ENCODE data around the gene OCA2. TPM values are rescaled to one million over a fixed set of nuclear protein-coding genes. Genes with fewer than 3 reads are reported as not detected.
"Not testable (repeated sequence)": the region's sequence is repeated elsewhere in the genome, so short reads cannot be mapped to it uniquely, and the experiment has no call there.

OCA2 gene
- total and polyA plus RNA-seq, 2 experiments from 2014 or later: not detected

DNA sequence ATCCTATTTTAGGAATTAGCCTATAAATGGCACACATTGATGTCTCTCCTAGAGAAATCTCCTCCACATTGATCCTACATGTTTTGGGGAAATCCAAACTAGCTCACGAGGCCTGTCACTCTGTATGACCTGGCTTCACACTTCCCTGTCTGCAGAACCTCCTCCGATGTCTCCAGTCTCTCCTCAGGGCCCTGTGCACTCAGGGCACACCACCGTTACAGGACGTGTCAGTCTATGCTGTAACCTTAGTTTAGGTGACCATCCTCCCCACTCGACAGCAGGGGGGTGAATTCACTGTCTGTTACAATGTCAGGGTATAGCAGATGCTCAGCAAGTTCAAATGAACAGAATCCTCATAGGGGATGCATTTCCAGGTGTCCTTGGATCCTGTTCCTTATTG is 249.1 kb downstream of the OCA2 start:
- H3K4me3 ChIP-seq: no peak overlapping the region
- H3K4me2 ChIP-seq (ENCODE audit: unreplicated experiment): no peak overlapping the region
- DNase-seq: no peak
- no peak overlapping the region for H2AFZ ChIP-seq
- H3K9ac ChIP-seq: no peak overlapping the region
- TF ChIP-seq EZH2 (IDR thresholded peaks at IDR 0.05; ENCODE audit: insufficient read depth, poor library complexity, severe bottlenecking) (no peak), EZH2phosphoT487 (IDR thresholded peaks at IDR 0.05; ENCODE audit: insufficient read depth, low read depth) (no peak)
- H4K20me1 ChIP-seq (ENCODE audit: insufficient read depth): no peaks in the 10 kb centered on the region
- no peaks in the 10 kb centered on the region for H3K9me3 ChIP-seq (ENCODE audit: low read depth)
- in situ Hi-C loops (cut with MboI): no loop called here
- peaks cover under 1% of the 10 kb centered on the region; the same call in 1 of the 2 replicates for H3K4me1 ChIP-seq (ENCODE audit: insufficient read depth)
- H3K36me3 ChIP-seq (ENCODE audit: low read depth): no peaks in the 10 kb centered on the region
- no peaks in the 10 kb centered on the region for H3F3A ChIP-seq (ENCODE audit: insufficient read depth)
- no peaks in the 10 kb centered on the region for H3K27me3 ChIP-seq (replicated peaks; ENCODE audit: insufficient read depth)
- 82 to 89% methylated on average over 5 of the region's 5 CpGs for WGBS, 2 experiments (ENCODE audit: low coverage in 1 of 2, low lambda C conversion rate in 2 of 2, missing lambda C conversion rate in 2 of 2)
- H3K79me2 ChIP-seq (ENCODE audit: insufficient read depth): no peaks in the 10 kb centered on the region
- no peak overlapping the region for H3K27ac ChIP-seq
- H3K9me2 ChIP-seq (ENCODE audit: insufficient read depth): no peaks in the 10 kb centered on the region

GRCh38 chr15:27848936-27849335 is 250.2 kb downstream of the OCA2 start:
- H3K4me2 ChIP-seq (ENCODE audit: unreplicated experiment); H3K27me3 ChIP-seq (replicated peaks; ENCODE audit: insufficient read depth); H3K9me2 ChIP-seq (ENCODE audit: insufficient read depth); H3K9me3 ChIP-seq (ENCODE audit: low read depth); H2AFZ ChIP-seq; H4K20me1 ChIP-seq (ENCODE audit: insufficient read depth); H3K79me2 ChIP-seq (ENCODE audit: insufficient read depth); H3K9ac ChIP-seq; DNase-seq; H3K27ac ChIP-seq; H3F3A ChIP-seq (ENCODE audit: insufficient read depth); in situ Hi-C loops (cut with MboI); H3K36me3 ChIP-seq (ENCODE audit: low read depth); H3K4me3 ChIP-seq: not testable (repeated sequence)
- H3K4me1 ChIP-seq (ENCODE audit: insufficient read depth): peaks cover 12% of the 10 kb centered on the region
- WGBS, 2 experiments (ENCODE audit: low coverage in 1 of 2, low lambda C conversion rate in 2 of 2, missing lambda C conversion rate in 2 of 2): 63 to 66% methylated on average over 4 to 5 of the region's 5 CpGs

DNA sequence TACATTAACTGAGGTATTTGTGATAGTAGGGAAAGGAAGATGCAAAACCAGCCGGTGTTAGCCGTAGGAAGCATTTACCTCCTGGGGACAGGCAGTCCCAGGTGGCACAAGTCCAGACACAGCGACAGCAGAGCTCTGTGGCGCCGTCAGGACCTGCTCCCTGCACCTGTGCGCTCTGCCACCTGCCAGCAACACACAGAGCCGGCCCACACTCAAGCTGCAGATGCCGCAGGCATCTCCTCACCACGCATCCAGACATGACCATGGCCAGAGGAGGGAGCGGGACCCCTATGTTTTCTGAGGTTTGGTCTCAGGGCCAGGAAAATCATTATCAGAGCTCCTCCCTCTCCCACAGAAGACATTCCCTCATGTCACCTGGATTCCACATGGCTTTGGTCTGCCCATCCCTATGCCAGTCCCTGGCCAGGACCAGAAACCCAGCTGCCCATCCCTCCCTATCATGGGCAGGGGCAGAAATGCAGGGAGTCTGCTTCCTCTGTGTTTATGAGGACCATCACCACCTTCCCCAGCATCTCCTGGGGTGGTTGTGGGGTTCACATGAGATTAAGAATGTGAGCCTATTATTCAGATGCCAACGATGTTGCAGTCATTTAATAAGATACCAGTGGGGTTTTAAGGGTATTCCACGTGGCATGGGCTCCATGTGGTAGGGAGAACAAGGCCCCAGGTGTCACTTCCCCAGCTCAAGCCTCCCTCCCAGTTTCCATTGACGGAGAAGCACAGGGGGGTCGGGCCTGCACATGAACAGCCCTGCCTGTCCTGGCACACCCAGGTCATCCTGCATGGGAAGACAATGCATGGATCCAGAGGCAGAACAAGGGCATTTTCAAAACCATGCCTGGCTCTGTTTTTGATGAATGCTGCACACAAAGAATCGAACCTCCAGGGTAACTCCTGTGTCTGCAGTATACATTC is 251.1 kb downstream of the OCA2 start:
- TF ChIP-seq EZH2 (IDR thresholded peaks at IDR 0.05; ENCODE audit: insufficient read depth, poor library complexity, severe bottlenecking): no peak
- no peak for TF ChIP-seq EZH2phosphoT487 (IDR thresholded peaks at IDR 0.05; ENCODE audit: insufficient read depth, low read depth)
- Histone ChIP-seq H3K27ac (no peak overlapping the region), H3K4me3 (no peak overlapping the region), H3K4me2 (ENCODE audit: unreplicated experiment) (no peak overlapping the region), H3K9me3 (ENCODE audit: low read depth) (no peaks in the 10 kb centered on the region), H3K79me2 (ENCODE audit: insufficient read depth) (no peaks in the 10 kb centered on the region), H3K9me2 (ENCODE audit: insufficient read depth) (no peaks in the 10 kb centered on the region), H3K4me1 (ENCODE audit: insufficient read depth) (peaks cover 16% of the 10 kb centered on the region), H3K9ac (no peak overlapping the region), H4K20me1 (ENCODE audit: insufficient read depth) (no peaks in the 10 kb centered on the region), H3K27me3 (replicated peaks; ENCODE audit: insufficient read depth) (no peaks in the 10 kb centered on the region), H3F3A (ENCODE audit: insufficient read depth) (0 out of 2 replicates have a peak, but pooled peaks cover 7% of the 10 kb centered on the region), H3K36me3 (ENCODE audit: low read depth) (no peaks in the 10 kb centered on the region), H2AFZ (no peak overlapping the region)
- in situ Hi-C loops (cut with MboI): no loop called here
- DNase-seq: no peak
- WGBS, 2 experiments (ENCODE audit: low coverage in 1 of 2, low lambda C conversion rate in 2 of 2, missing lambda C conversion rate in 2 of 2): 78 to 82% methylated on average over 15 of the region's 15 CpGs

DNA sequence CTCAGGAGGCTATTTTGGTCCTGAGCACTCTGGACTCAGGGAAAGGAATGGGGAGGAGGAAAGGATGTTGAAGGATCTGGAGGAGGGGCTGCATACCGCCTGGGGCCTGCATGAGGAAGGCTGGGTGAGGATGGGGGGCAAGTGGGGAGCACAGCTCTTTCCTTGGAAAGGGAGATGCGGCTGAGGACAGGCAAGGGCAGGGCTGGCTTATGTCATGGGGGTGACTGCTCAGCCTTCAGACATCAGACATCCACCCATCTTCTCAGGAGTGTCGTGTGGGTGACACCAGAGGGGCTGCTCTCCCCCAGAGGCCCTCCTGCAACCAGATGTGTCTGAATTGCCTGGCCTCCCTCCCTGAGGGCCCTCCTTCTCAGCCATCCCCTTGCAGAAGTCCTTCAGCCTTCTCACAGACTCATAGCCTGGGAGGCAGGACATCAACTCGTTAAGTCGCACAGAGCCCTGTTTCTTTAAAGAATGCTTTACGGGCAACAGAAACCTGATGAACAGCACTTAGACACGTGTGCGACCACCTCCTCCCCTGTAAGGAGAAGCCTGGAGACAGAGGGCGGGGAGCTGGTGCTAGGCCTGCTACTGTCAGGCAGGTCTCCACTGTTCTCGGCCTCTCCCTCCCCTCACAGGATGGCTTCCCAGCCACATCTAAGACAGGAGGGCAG is 252.3 kb downstream of the OCA2 start:
- 91% methylated on average over 10 of the region's 10 CpGs for WGBS, 2 experiments (ENCODE audit: low coverage in 1 of 2, low lambda C conversion rate in 2 of 2, missing lambda C conversion rate in 2 of 2)
- DNase-seq: no peak
- Histone ChIP-seq H3K4me1 (ENCODE audit: insufficient read depth) (peaks cover 16% of the 10 kb centered on the region), H3K9ac (no peak overlapping the region), H3K9me2 (ENCODE audit: insufficient read depth) (no peaks in the 10 kb centered on the region), H4K20me1 (ENCODE audit: insufficient read depth) (no peaks in the 10 kb centered on the region), H3F3A (ENCODE audit: insufficient read depth) (0 out of 2 replicates have a peak, but pooled peaks cover 17% of the 10 kb centered on the region), H3K4me3 (no peak overlapping the region), H3K4me2 (ENCODE audit: unreplicated experiment) (no peak overlapping the region), H3K36me3 (ENCODE audit: low read depth) (no peaks in the 10 kb centered on the region), H3K27me3 (replicated peaks; ENCODE audit: insufficient read depth) (no peaks in the 10 kb centered on the region), H3K79me2 (ENCODE audit: insufficient read depth) (no peaks in the 10 kb centered on the region), H3K9me3 (ENCODE audit: low read depth) (no peaks in the 10 kb centered on the region), H2AFZ (no peak overlapping the region), H3K27ac (no peak overlapping the region)
- in situ Hi-C loops (cut with MboI): no loop called here
- TF ChIP-seq EZH2phosphoT487 (IDR thresholded peaks at IDR 0.05; ENCODE audit: insufficient read depth, low read depth) (no peak), EZH2 (IDR thresholded peaks at IDR 0.05; ENCODE audit: insufficient read depth, poor library complexity, severe bottlenecking) (no peak)

All from GM23248 (cell line).